Activated naive CD4-positive, alpha-beta T cell treated with anti-CD3 and anti-CD28 coated beads for 36 hours (primary cell): ENCODE measurements around the gene TMEM150A. TPM values are rescaled to one million over a fixed set of nuclear protein-coding genes. Genes with fewer than 3 reads are reported as not detected.
A peak's percentile ranks its signal among the peaks of the same experiment; 100 is the strongest.
"Not testable (repeated sequence)": the region's sequence is repeated elsewhere in the genome, so short reads cannot be mapped to it uniquely, and the experiment has no call there.

Experiments
- CTCF ChIA-PET: fragments of 350-600 bp; sonication (Branson Sonifier 250); formaldehyde crosslinking; loops from one replicate; lab custom pipeline; 2021; ENCODE audit warnings: antibody characterized with exemption; lab: Charles Lee
- DNase-seq: peaks from one replicate; pipeline ENCODE4 v3.0.0-alpha.2; 2020
- H3K27ac Mint-ChIP-seq: one replicate; pipeline ENCODE4 v1.8.0; 2021; ENCODE audit warnings: mild to moderate bottlenecking, mixed read lengths
- H3K27me3 Mint-ChIP-seq: one replicate; pipeline ENCODE4 v1.8.0; 2021; ENCODE audit warnings: low read depth, mixed read lengths
- H3K36me3 Mint-ChIP-seq: one replicate; pipeline ENCODE4 v1.8.0; 2021; ENCODE audit warnings: low read depth, mixed read lengths
- H3K4me1 Mint-ChIP-seq: one replicate; pipeline ENCODE4 v1.8.0; 2021; ENCODE audit warnings: low read depth, mixed read lengths
- H3K4me3 Mint-ChIP-seq: one replicate; pipeline ENCODE4 v1.8.0; 2021; ENCODE audit warnings: mild to moderate bottlenecking, moderate library complexity, mixed read lengths
- H3K9me3 Mint-ChIP-seq: one replicate; pipeline ENCODE4 v1.8.0; 2021; ENCODE audit warnings: mixed read lengths
- intact Hi-C: fragments of 100-400 bp; cut with micrococcal nuclease; formaldehyde crosslinking; loops from one replicate; pipeline ENCODE4 v1.15.1; 2023
- total RNA-seq, 2 experiments: library from RNA; stranded (reverse); gene quantifications; one replicate each; pipeline ENCODE4 v1.2.3, GENCODE V29; 2021

Gene TMEM150A
- total RNA-seq, 2 experiments from 2014 or later: 0.55 to 0.67 TPM

GRCh38 chr2:85611217-85611704 is 8.8 kb upstream of the TMEM150A start:
- H3K4me3 Mint-ChIP-seq: peak overlapping the region; percentile 98
- CTCF ChIA-PET: interaction anchor here (0.5 to 1.3 kb wide), 3 partner anchors 8 to 26 kb away, joined by 3 to 6 read pairs (median 4); no protein-coding TSS in a partner anchor
- H3K27ac Mint-ChIP-seq: peak overlapping the region; percentile 94
- intact Hi-C loops: loop anchor here (5.0 to 10.0 kb wide), 3 partner anchors 494 to 951 kb away; partner anchors contain the start of genes CHMP3, KDM3A, POLR1A and PTCD3
- no peaks in the 10 kb centered on the region for H3K27me3 Mint-ChIP-seq
- H3K9me3 Mint-ChIP-seq: no peaks in the 10 kb centered on the region
- H3K36me3 Mint-ChIP-seq: peaks cover 17% of the 10 kb centered on the region
- H3K4me1 Mint-ChIP-seq: peaks cover 22% of the 10 kb centered on the region
- DNase-seq: no peak

- CTCF ChIA-PET: interaction anchor here (4.1 kb wide), 1 partner anchor 29 kb away, joined by 25 read pairs; no protein-coding TSS in a partner anchor
- Mint-ChIP-seq H3K4me3 (no peak overlapping the region), H3K36me3 (peaks cover 14% of the 10 kb centered on the region), H3K27me3 (no peaks in the 10 kb centered on the region), H3K9me3 (no peaks in the 10 kb centered on the region), H3K4me1 (peaks cover 42% of the 10 kb centered on the region), H3K27ac (peak overlapping the region; percentile 5)
- no peak for DNase-seq
- intact Hi-C loops: no loop called here
These were observed 5.0 kb upstream of the TMEM150A start for GRCh38 chr2:85607268-85608215.

DNA sequence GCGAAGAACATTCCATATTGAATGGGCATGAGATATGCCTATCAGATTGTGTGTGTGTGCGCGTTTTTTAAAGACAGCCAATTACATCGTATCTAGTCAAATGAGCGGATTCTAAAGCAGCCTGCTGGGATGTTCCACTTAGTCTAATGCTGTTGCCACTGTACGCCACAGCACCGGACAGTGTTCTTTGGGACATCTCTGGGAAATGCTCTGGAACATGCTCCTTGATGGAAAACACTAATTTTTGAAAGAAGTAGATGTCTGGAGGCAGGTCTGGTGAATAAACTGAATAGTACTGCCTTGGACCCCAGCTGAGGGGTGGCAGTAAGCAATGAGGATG is 3.6 kb upstream of the TMEM150A start:
- no peak overlapping the region for H3K27ac Mint-ChIP-seq
- CTCF ChIA-PET: interaction anchor here (0.6 to 4.1 kb wide), 5 partner anchors 11 to 143 kb away, joined by 3 to 25 read pairs (median 5); partner anchors contain the start of genes MAT2A and RNF181
- intact Hi-C loops: no loop called here
- peaks cover 44% of the 10 kb centered on the region for H3K4me1 Mint-ChIP-seq
- peaks cover 13% of the 10 kb centered on the region for H3K36me3 Mint-ChIP-seq
- no peaks in the 10 kb centered on the region for H3K27me3 Mint-ChIP-seq
- H3K9me3 Mint-ChIP-seq: no peaks in the 10 kb centered on the region
- DNase-seq: no peak
- no peak overlapping the region for H3K4me3 Mint-ChIP-seq

- DNase-seq: no peak
- Mint-ChIP-seq H3K4me1 (peaks cover 42% of the 10 kb centered on the region), H3K27me3 (no peaks in the 10 kb centered on the region), H3K27ac (no peak overlapping the region), H3K4me3 (no peak overlapping the region), H3K9me3 (no peaks in the 10 kb centered on the region), H3K36me3 (peaks cover 13% of the 10 kb centered on the region)
- CTCF ChIA-PET: interaction anchor here (1.0 to 4.1 kb wide), 5 partner anchors 10 to 57 kb away, joined by 3 to 25 read pairs (median 4); partner anchors contain the start of gene RNF181
- intact Hi-C loops: no loop called here
These were observed 3.1 kb upstream of the TMEM150A start for GRCh38 chr2:85605406-85606115.

DNA sequence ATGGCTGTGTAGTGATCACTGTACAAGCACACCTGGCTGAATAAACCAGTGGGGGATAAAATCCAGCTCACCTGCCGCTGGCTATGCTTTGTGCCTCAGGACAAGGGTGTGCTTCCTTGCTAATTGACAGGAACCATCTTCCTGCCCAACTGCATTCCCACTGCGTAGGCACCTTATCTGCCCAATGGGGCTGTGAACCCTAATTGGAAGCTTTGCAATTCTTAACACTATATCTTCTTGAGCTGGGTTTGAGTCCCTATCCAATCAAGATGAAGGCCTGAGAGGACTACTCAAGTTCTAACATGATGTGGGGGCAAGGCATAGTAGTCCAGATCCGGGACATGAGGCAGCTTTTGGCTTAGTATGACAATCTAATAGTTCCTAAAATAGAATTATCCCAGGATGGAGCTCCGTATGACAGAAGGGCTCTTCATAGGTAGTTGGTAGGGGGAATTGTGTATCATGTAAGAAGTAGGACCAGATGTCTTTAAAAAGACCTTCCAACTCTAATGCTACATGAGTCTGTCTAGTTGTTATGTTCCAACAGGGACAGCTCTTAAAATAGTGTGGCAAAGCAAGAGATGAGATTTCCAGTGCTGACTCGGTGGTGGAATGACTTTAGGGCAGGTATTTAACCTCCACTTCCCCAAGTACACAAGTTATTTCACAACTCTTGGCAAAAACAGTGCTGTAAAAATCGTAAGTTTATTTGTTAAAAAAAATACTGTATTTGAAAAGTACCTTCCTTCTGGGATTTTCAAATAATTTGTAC is 2.3 kb upstream of the TMEM150A start:
- Mint-ChIP-seq H3K27me3 (no peaks in the 10 kb centered on the region), H3K4me3 (no peak overlapping the region), H3K9me3 (no peaks in the 10 kb centered on the region), H3K4me1 (peaks cover 34% of the 10 kb centered on the region), H3K36me3 (peaks cover 8% of the 10 kb centered on the region), H3K27ac (no peak overlapping the region)
- CTCF ChIA-PET: interaction anchor here (1.0 to 4.1 kb wide), 5 partner anchors 10 to 56 kb away, joined by 3 to 25 read pairs (median 4); partner anchors contain the start of gene RNF181
- intact Hi-C loops: no loop called here
- DNase-seq: no peak

- H3K27ac Mint-ChIP-seq, H3K27me3 Mint-ChIP-seq, intact Hi-C loops, H3K36me3 Mint-ChIP-seq, H3K9me3 Mint-ChIP-seq, DNase-seq: not testable (repeated sequence)
- Mint-ChIP-seq H3K4me3 (peak overlapping the region; percentile 36), H3K4me1 (peaks cover 30% of the 10 kb centered on the region)
- CTCF ChIA-PET: interaction anchor here (1.2 to 4.1 kb wide), 3 partner anchors 9 to 55 kb away, joined by 3 to 25 read pairs (median 11); partner anchors contain the start of gene RNF181
These were observed 1.6 kb upstream of the TMEM150A start for GRCh38 chr2:85604133-85604444.

DNA sequence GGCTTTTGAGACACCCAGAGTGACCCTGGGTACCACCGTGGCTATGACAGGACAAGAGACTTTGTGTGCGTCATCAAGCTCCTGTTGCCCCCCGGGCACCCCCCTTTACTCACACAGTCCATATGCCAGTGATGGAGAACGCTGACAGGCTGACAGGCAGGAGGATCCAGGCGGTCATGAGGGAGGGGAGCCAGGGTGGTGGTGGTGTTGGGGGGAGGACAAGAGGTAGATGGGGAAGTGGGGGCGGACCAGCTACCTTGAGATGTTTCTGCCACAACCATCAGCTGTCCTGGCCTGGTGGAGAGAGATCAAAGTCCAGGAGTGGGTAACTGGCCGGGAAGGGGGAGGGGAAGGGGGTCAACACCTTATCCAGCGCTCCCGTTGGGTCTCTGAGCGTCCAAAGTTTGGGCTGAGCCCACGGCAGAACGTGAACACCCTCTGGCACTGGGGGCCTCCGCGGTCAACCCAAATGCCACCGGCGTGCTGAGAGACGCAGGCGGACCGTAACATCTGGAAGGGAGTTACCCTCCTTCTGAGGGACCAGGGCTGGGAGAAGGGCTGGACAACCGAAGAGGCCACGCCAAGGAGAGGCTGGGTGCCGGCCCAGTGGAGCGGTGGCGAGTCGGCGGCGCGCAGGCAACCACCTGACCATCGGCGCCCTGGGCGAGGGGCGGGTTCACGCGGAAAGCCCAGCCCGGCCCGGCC is 575 bp downstream of the TMEM150A start:
- H3K4me1 Mint-ChIP-seq: peaks cover 29% of the 10 kb centered on the region
- no peak overlapping the region for H3K27ac Mint-ChIP-seq
- H3K4me3 Mint-ChIP-seq: peak overlapping the region; percentile 73
- H3K36me3 Mint-ChIP-seq: peaks cover 3% of the 10 kb centered on the region
- H3K9me3 Mint-ChIP-seq: no peaks in the 10 kb centered on the region
- intact Hi-C loops: loop anchor here (1.0 to 2.0 kb wide), 4 partner anchors 10 to 63 kb away; partner anchors contain the start of genes C2orf68, GGCX and MAT2A
- no peak for DNase-seq
- no peaks in the 10 kb centered on the region for H3K27me3 Mint-ChIP-seq
- CTCF ChIA-PET: interaction anchor here (0.6 to 1.0 kb wide), 2 partner anchors 16 to 34 kb away, joined by 3 read pairs; no protein-coding TSS in a partner anchor

DNA sequence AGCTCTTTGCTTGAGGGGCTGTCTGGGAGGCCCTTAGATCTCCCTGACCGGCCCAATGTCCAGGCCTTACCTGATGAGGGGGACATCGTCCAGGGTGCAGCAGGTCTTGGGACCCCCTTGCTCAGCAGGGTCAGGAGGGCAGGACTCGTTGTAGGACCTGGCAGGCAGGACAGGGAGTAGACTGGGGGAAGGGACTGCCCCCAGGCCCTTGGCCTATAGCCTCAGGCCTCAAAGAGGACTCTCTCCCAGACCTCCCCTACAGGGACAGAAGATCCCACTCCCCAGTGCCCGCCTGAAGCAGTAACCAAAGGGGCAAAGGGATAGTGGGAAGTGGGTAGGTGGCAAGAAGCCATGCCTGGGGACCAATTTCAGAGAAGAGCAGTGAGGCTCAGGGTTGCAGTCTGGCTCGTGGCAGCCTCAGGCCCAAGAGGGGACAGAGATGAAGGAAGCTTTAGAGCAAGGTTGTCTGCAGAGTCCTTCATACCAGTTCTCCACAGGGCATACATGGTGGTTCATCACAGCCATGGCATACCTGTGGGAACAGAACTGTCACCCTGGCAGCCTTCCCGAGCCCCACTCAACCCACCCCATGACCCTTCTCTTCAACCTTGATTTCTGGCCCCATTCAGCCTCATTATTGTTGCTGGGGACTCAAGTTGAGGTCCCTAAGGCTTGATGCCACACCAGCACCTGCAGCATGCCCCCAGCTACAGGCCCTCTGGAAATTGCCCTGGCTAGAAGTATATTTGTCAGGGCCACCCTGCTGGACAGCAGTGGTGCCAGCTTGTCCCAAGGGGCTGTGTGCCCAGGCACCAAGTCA is 1.3 kb downstream of the TMEM150A start:
- Mint-ChIP-seq H3K27me3 (no peaks in the 10 kb centered on the region), H3K4me1 (peaks cover 36% of the 10 kb centered on the region), H3K9me3 (no peaks in the 10 kb centered on the region), H3K27ac (peak overlapping the region; percentile 33), H3K4me3 (peak overlapping the region; percentile 73), H3K36me3 (peaks cover 3% of the 10 kb centered on the region)
- intact Hi-C loops: no loop called here
- no peak for DNase-seq
- CTCF ChIA-PET: interaction anchor here (0.6 to 1.3 kb wide), 3 partner anchors 14 to 50 kb away, joined by 3 to 6 read pairs (median 4); no protein-coding TSS in a partner anchor

DNA sequence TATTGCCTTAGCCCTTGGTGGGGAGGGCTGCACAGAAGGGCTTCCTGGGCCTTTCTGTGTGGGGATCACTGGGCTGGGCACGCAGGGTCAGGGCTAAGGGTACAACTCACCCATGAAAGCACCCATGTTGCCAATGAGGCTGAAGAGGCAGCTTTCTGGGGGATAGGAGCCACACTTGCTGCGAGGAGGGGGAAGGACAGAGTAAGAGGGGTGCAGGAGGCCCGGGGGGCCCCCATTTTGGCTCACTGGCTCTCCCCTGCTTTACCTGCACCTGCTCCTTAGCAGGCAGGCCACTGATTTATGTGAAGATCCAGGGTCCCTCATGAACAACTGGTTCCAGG is 2.3 kb downstream of the TMEM150A start:
- Mint-ChIP-seq H3K36me3 (peaks cover 5% of the 10 kb centered on the region), H3K27me3 (no peaks in the 10 kb centered on the region), H3K9me3 (no peaks in the 10 kb centered on the region), H3K27ac (no peak overlapping the region), H3K4me3 (no peak overlapping the region), H3K4me1 (peaks cover 38% of the 10 kb centered on the region)
- no peak for DNase-seq
- intact Hi-C loops: no loop called here
- CTCF ChIA-PET: interaction anchor here (1.2 to 1.3 kb wide), 2 partner anchors 13 to 49 kb away, joined by 4 to 6 read pairs; no protein-coding TSS in a partner anchor

DNA sequence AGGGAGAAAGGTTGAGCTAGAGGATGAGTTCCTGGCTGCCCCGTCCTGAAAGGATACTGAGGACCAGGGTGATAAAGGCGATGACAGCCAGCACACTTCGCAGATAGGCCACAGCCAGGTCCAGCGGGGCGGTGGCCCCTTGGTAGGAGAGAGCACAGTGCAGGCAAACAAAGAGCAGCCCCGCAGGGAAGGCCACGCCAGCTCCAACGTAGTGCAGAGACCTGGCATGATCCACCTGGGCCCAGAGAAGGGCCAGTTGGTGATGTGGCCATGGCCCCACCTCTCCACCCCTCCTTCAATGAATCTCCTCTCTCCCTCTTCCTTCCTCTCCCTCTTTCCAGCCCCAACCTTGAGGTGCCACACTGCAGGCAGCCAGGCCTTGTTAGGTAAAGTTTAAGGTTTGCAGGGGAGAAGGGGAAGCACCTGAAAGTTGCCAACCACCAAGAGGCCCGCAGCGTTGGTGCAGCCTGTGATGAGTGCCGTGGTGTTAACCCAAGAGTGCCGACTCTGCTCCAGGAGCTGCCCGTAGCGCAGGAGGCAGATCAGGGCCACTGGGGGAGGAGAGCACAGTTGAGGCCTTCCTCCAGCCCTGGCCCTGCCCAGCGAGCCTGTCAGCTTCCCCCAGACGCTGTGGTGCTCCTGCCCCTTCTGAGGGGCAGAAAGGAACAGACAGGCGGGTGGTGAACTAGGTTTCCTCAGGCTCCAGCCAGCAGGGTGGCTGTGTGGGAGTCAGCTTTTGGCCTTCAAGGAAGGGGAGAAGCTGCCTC is 2.8 kb downstream of the TMEM150A start:
- peaks cover 39% of the 10 kb centered on the region for H3K4me1 Mint-ChIP-seq
- no peaks in the 10 kb centered on the region for H3K9me3 Mint-ChIP-seq
- no peak overlapping the region for H3K27ac Mint-ChIP-seq
- intact Hi-C loops: no loop called here
- CTCF ChIA-PET: interaction anchor here (1.2 to 1.3 kb wide), 2 partner anchors 12 to 49 kb away, joined by 4 to 6 read pairs; no protein-coding TSS in a partner anchor
- DNase-seq: no peak
- peaks cover 5% of the 10 kb centered on the region for H3K36me3 Mint-ChIP-seq
- H3K27me3 Mint-ChIP-seq: no peaks in the 10 kb centered on the region
- H3K4me3 Mint-ChIP-seq: no peak overlapping the region
